ENCODE measurements around the gene SLC7A5.

GRCh38 chr16:87851601-87852000, 17.7 kb downstream of the SLC7A5 start:
- TF ChIP-seq CTCF (IDR thresholded peaks at IDR 0.05) (no peak), POLR2A (IDR thresholded peaks at IDR 0.05) (no peak), POLR2AphosphoS5 (IDR thresholded peaks at IDR 0.05) (no peak)

Data from prostate gland (tissue), 2 donors.